GM18499 (cell line): Measurements from ENCODE around the gene DDA1.
"Not testable (repeated sequence)": the region's sequence is repeated elsewhere in the genome, so short reads cannot be mapped to it uniquely, and the experiment has no call there.

Source experiments
- ATAC-seq: cut with Tn5 transposase; IDR thresholded peaks from one replicate; pipeline ENCODE4 v1.9.1; 2021; ENCODE audit warnings: moderate number of reproducible peaks; ENCODE audit not compliant: insufficient read depth, unreplicated experiment

Gene DDA1

DNA sequence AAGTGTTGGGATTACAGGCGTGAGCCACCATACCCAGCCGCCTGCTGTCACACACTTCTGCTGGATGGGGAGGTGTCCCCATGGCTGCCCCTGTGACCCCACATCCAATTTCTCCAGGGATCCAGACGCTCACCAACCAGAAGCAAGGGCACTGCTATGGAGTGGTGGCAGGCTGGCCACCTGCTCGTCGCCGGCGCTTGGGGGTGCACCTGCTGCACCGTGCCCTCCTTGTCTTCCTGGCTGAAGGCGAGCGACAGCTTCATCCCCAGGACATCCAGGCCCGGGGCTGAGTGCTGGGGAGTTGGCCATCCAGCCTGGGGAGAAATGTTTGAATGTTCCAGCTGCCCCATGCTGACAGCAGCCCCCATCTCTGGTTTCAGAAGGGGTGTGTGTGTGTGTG is 23.1 kb upstream of the DDA1 start:
- no peak for ATAC-seq

DNA sequence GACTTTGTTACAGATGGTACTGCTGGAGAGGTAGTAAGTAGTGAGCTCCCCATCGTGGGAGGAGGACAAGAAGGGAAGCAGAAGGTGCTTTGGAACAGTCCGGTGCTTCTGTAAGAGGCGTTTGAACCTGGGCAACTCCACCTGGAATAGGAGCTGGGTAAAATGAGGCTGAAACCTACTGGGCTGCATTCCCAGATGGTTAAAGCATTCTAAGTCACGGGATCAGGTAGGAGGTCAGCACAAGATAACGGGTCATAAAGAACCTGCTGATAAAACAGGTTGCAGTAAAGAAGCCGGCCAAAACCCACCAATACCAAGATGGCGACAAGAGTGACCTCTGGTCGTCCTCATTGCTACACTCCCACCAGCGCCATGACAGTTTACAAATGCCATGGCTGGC is 22.6 kb upstream of the DDA1 start:
- no peak for ATAC-seq

DNA sequence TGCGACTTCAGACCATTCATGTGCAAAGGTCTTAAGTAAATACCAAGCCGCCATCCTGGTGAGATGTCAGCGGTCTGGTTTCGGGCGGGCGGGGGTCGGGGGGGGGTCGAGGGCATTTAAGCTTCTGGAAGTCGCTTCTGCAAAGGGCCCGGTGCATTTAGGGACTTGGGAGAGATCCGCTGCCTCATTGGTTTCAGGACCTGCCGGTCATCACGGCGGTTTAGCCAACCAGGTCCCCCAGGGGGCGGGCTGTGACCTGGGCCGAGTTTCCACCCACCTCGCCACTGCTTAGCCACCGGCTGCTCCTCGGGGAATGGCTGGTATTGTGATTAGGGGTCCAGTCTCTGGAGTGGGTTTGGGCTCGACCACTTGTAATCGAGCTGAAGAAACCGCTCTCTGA is 19.9 kb upstream of the DDA1 start:
- ATAC-seq = no peak

DNA sequence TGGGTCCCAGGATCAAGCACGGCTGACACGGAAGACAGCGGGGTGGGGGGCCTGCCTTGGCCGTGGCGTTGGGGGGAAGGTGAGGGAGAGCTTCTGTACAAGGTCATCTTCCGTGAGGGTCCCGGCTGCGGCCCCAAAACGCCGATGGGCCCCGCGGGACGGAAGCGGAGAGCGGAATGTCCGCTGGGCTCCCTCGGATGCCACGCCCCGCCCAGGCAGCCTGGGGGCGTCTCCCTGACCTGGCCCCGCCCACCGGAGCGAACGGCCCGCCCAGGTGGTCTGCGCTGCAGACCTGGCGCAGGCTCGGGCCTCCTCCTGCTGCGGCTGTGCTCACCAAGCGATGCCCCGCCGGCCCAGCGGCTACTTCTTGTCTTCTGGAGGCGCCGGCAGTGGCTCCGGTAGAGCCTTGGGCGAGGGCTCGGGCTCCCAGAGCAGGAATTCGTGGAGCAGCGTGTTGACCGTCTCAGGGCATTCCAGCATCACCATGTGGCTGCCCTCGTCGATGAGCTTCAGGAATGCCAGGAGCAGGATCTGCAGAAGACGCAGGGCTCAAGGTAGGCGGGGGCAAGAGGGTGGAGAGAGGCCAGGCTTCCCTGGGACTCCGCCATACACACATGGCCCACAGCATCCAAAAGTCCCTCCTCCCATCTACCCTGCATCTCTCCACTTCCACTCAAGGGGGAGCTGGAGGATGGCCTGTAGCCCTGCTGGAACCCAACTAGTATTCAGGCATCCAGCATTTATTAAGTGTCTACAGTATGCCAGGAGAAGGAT is 16.9 kb upstream of the DDA1 start:
- ATAC-seq = no peak

DNA sequence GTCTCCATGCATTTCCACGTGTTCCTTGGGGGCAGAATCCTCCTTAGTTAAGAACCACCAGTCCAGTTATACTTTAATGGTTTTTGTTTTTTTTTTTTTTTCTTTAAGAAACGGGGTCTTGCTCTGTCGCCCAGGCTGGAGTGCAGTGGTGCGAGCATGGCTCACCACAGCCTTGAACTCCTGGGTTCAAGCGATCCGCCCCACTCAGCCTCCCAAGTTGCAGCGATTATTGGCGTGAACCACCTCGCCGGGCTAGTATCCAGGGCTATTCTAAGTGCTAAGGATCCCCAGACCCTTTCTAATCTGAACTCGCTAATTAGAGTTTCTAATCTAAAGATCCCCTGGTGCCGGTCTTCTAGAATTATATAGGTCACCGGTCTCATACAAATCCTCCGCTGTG is 15.8 kb upstream of the DDA1 start:
- no peak for ATAC-seq

DNA sequence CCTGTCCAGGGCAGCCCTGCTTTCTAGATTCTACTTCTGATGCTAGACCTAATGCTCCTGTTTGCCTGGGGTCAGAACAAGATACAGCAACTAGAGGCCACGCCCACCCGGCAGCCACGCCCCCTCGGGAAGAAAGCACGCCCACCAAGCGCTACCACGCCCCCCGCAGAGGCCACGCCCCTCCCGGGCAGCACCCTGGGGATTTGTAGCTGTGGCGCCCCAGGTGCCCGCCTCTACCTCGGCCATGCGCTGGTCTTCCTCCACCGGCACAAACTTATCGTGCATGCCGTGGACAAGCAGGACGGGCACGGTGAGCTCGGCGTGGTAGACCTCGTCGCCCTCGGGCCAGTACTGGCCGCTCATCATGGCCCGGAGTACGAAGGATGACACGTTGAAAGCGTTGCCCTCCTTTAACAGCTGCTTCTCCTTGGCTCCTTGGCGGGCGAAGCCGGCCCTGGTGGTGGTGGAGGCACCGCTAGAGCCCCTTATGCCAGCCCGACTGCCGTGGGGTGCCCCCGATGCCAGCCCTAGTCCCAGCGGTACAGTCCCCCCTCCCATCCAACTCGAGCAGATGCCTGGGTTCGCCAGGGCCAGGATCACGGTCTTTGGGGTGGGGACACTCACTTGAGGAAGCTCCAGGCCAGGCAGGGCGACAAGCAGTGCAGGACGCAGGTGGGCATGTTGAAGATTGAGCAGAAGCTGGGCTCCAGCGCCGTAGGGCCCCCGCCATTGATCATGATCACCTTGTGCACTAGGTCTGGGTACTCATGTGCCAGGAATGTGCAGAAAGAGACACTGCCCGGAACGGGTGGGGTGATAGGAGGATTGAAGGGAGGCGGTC is 15.1 kb upstream of the DDA1 start:
- ATAC-seq = no peak

DNA sequence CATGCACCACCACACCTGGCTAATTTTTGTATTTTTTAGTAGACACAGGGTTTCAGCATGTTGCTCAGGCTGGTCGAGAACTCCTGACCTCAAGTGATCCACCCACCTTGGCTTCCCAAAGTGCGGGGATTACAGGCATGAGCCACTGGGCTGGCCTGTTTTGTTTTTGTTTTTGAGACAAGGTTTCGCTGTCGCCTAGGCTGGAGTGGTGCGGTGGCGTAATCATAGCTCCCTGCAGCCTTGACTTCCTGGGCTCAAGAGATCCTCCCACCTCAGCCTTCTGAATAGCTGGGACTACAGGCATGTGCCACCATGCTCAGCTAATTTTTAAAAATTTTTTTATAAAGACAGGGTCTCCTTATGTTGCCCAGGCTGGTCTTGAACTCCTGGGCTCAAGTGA is 13.8 kb upstream of the DDA1 start:
- ATAC-seq = not testable (repeated sequence)

DNA sequence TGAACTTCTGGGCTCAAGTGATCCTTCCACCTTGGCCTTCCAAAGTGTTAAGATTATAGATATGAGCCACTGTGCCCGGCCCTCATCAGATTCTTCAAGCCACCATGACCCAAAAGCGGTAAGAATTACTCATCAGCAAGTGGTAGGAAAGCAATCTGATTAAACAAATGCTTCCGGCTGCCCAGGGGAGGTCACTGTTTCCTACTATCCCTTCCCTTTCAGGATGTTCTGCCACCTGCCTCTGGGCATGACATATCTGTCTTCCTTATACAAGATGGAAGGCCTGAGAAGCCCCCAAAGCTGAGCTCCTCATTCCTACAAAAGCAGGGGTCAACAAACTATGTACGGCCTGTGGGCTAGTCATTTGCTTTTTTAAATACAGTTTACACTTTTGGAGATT is 13.1 kb upstream of the DDA1 start:
- no peak for ATAC-seq

DNA sequence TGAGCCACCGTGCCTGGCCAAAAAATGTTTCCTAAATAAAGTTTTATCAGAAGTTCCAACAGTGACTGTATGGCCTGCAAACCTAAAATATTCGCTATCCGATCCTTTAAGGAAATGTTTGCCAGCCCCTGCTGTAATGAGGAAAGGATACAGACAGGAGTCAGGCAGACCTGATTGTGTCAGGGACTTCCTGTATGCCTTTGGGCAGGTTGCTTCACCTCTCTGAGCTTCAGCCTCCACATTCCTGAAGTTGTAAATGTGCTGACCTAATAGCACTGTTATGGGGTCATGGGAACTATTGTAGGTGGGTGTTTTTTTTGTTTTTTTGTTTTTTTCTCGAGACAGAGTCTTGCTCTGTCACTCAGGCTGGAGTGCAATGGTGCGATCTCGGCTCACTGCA is 12.4 kb upstream of the DDA1 start:
- no peak for ATAC-seq

DNA sequence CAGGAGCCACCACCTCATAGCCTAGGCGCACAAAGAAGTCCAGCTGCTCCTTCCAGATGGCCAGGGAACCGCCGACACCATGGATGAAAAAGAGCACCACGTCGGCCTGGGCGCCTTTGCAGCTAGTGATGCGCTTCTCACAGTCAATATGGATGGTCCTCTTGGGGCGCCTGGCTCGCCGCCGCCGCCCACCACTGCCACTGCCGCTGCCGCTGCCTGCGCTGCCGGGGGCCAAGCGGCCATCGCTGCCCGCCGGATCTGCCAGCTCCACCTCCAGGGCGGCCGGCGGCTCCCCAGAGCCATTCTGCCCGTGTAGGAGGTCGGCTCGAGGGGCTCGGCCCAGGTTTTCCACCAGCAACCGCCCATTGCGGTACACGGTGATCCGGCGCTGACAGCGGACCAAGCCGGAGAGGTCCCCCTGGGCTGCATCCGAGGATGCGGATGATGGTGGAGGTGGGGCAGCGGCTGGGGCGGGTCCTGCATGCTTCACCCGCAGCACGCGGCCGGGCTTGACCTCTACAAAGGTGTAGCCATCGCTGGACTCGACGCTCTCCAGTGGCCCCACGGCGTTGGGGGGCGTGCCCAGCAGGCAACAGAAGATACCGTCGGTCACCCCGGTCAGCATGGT is 8.3 kb upstream of the DDA1 start:
- no peak for ATAC-seq

DNA sequence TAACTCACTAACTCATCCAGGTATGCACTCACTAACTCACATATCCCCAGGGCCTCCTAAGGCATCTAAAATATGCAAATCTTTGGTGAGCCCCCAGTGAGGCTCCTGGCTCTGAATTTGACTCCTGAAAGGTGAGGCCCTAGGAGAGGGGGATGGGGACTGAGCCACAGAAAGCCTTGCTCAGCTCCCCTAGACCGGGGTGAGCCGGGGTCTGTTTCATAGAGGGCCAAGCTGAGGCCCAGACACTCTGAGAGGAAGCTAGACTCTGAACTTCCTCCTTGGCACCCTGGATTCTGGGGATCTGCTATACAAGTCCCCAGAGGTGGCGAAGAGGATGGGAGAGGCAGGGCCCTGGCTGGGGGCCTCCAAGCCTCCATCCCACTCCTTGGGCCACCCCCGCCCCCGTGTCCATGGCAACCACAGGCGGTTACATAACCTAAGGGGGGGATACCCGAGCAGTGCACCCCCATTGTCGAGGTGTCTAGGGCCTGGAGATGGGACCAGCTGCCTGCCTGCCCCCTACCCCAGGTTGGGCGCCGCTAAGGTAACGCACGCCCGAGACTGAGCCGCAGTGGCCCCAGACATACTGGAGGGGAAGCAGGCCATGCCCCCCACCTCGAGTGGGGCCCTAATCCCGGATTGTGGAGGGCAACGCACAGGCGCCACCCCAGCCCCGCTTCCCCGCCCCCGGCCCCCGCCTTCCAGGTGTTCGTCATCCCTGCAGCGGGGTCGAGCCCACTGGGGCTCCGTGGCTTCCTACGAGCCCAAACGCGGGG is 6.8 kb upstream of the DDA1 start:
- ATAC-seq = no peak

DNA sequence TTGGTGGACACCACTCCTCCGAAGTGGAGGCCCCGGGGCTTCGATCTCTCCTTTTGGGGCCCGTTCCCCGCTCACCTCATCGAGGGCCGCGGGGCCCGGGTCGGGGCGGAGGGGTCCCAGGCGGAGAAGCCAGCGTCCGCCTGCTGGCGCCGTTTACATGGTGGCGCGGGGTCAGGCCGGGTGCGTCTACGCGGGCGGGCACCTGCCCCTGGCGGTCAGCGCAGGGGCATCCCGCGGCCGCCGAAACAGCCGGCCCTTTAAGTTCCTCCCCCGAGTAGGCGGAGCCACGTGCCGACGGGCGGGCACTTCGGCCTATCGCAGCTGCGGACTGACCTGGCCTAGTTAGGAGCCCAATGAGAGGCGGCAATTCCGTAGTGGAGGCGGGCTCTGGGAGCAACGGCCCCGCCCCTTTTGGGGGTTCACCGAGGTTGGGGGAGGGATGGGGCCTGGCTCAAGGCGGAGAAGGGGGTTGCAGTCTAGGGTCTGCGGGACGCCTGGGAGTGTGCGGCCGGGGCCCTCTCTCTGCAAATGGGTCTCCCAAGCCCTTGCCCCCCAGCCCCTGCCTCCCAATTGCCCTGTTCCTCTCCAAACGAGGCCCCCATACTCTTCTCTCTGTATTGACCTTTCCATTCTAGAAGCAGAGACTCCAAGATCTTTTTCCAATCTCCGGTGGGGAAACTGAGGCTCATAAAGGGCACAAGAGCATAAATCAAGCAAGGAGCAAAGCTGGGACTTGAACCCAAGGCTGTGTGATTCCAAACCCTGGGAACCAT is 6.0 kb upstream of the DDA1 start, which contains the start of gene ABHD8:
Gene ABHD8, minus strand, starts transcription at position 259 of the 773 bp plus-strand sequence. CDS start 1,809 bp downstream, outside the sequence.
- peak; percentile 30 for ATAC-seq

DNA sequence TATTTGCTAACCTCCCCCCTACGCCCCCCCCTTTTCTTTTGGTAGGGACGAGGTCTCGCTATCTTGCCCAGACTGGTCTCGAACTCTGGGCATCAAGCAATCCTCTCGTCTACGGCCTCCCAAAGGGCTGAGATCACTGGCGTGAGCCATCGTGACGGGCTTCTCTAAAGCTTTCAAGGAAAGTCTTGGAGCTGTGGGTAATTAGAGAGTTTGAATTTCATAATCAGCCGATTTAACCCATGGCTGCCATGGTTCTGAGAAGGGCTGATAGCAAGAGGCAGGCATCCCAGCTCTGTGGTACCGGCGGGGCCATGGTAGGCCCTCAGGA is 5.5 kb upstream of the DDA1 start:
- ATAC-seq = no peak

DNA sequence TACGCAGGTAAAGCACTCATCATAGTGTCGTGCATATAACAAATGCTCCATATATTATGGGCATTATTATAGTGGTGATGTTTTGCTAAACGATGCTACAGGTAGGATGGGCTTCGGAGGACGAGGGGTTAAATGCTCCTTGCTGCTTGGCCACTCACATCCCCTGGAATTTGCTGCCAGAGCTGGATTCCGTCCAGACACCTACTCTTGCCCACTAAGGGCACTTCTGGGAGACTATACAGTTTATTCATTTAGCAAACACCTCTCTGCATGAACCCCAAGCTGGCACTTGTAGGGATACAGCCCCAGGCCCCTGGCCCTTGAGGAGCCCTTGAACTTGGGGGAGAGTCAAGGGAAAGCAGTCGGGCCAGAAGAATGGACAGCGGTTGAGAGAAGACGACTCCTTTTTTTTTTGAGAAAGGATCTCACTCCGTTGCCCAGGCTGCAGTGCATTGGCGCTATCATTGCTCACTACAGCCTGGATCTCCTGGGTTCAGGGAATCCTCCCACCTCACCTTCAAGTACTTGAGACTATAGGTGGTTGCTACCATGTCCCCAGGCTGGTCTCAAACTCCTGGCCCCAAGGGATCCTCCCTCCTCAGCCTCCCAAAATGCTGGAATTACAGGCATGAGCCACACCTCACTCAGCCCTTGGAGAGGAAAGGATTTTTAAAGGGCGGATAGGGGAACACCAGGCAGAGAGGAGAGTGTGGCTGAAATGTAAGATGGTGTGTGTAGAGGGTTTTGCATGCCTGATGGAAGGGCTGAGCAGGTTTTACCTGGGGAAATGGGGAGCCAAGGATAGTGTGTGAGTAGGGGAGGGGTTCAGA is 4.8 kb upstream of the DDA1 start:
- ATAC-seq = no peak

DNA sequence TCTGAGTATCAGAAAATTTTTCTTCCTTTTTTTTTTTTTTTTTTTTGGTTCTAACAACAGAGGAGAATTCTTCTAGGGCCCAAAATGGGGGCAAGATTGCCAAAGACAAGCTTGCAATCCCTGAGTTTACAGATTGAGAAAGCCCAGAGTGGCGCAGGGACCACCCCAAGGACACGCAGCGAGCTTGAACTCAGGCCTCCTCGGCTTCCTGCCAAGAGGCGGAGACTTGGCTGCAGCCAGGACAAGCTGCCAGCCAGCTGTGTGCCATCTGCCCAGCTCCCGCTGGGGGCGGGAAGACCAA is 4.2 kb upstream of the DDA1 start:
- ATAC-seq = no peak

DNA sequence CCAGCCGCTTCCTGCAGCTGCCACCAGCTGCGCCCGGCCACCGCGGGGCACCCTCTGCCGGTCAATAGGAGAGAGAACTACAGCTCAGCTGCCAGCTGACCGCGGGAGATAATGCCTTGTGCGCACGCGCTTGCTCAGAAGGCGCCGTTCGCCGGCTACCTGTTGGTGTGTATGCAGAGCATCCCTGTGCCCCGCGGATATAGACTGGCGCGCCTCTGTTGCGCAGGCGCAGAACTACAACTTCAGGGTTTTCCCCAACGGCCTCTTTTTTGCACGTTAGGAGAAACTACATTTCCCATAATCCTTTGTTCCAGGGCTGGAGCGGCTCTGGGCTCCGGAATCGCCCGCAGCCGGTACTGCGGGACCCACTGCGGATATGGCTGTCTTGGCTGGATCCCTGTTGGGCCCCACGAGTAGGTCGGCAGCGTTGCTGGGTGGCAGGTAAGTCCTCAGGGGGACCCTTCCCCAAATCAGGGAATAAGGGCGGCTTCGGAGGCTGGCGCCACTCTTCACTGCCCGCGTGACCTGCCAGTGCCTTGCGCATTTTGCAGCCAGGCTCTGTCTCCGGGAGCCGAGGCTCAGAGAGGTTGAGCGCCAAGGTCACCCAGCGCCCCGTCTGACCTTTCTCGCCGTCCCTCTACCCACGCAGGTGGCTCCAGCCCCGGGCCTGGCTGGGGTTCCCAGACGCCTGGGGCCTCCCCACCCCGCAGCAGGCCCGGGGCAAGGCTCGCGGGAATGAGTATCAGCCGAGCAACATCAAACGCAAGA is 3.7 kb upstream of the DDA1 start, which contains the start of gene MRPL34:
Gene MRPL34, plus strand, starts transcription at position 356 of the 768 bp plus-strand sequence. Its CDS starts 21 bp downstream, at position 377.
- peak; percentile 53 for ATAC-seq

DNA sequence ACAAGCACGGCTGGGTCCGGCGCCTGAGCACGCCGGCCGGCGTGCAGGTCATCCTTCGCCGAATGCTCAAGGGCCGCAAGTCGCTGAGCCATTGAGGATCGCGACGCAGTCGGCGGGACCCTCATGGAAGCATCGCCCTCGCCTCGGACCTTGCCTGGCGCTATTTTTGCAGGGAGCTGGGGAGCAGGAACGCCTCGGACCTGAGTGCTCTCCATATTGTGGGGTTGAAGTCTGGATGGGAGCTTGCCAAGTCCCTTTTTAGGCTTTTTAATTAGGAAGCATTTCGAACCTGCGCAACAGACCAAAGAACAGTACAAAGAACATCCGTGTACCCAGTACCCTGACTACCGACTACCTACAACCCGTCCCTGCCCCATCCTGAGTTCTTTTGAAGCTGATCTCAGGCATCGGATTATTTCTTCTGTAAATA is 3.1 kb upstream of the DDA1 start:
- ATAC-seq = no peak

DNA sequence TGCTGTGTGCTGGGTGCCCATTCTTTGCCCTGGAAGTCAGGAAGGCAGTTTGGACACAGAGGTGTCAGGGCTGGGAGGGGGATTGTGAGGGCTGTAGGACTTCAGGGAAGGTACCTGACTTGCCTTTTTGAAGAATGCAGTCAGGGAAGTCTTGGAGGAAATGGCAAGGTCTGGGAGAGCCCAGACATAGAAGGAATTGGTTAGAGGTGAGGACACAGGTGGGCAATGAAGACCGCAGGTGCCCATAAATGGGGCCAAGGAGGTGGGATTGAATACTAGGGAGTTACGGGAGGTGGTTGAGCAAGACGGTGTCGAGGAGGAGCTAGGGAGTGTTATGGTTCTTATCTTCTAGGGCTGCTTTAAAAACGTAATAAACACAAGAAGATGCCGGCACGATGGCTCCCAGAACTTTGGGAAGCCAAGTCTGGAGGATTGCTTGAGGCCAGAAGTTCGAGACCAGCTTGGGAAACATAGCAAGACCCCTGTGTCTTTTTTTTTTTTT is 1.4 kb upstream of the DDA1 start:
- ATAC-seq = no peak
